ENCODE measurements around the gene SIDT1. TPM values are rescaled to one million over a fixed set of nuclear protein-coding genes. Genes with fewer than 3 reads are reported as not detected.
"Not testable (repeated sequence)": the region's sequence is repeated elsewhere in the genome, so short reads cannot be mapped to it uniquely, and the experiment has no call there.

SIDT1 gene
- total RNA-seq, 1 experiment from 2014 or later: 0.22 TPM

DNA sequence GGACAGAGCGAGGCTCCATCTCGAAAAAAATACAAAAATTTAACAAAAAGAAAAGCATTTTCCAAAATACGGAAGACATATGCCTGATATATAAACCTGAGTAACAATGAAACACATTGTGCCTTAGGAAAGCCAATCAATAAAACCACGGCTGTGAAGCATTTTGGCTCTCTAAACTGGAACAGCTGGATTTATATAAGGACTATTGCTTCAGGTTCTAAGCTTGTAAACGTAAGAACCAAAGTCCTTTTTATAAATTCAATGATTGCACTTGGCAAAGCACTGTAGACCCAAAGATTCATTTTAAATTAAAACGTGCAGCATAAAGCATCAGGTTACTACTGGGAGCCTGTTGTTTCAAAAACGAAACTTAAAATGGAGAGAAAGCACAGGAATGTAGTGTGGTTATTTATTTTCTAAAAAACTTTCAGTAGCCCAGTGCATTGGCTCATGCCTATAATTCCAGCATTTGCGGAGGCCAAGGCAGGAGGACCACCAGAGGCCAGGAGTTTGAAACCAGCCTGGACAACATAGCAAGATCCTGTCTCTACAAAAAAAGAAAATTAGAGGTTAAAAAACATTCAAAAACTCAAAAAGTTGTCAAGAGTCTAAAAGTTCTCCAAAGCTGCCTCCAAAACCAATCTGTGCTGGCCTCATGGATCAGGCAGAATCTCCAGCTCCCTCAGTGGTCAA is 102.6 kb downstream of the SIDT1 start:
- 0 out of 2 replicates have a peak, but pooled peaks cover 3% of the 10 kb centered on the region for H3K4me1 Mint-ChIP-seq
- ChIA-PET CTCF (no interaction called here), POLR2A (no interaction called here)
- H3K4me3 Mint-ChIP-seq: no peak overlapping the region
- H3K36me3 Mint-ChIP-seq: no peaks in the 10 kb centered on the region
- no peak for DNase-seq (ENCODE audit: low spot score)
- H3K9me3 Mint-ChIP-seq: no peaks in the 10 kb centered on the region
- no peak for ATAC-seq
- H3K27me3 Mint-ChIP-seq (ENCODE audit: low read depth): no peaks in the 10 kb centered on the region
- no peak overlapping the region for H3K27ac Mint-ChIP-seq
- no peak for TF ChIP-seq E2F5 (CRISPR knock-in tag; IDR thresholded peaks at IDR 0.05)
- TF ChIP-seq NFYB (CRISPR knock-in tag; conservative IDR thresholded peaks at IDR 0.05; ENCODE audit: low read depth): no peak
- TF ChIP-seq, protein P1, sequence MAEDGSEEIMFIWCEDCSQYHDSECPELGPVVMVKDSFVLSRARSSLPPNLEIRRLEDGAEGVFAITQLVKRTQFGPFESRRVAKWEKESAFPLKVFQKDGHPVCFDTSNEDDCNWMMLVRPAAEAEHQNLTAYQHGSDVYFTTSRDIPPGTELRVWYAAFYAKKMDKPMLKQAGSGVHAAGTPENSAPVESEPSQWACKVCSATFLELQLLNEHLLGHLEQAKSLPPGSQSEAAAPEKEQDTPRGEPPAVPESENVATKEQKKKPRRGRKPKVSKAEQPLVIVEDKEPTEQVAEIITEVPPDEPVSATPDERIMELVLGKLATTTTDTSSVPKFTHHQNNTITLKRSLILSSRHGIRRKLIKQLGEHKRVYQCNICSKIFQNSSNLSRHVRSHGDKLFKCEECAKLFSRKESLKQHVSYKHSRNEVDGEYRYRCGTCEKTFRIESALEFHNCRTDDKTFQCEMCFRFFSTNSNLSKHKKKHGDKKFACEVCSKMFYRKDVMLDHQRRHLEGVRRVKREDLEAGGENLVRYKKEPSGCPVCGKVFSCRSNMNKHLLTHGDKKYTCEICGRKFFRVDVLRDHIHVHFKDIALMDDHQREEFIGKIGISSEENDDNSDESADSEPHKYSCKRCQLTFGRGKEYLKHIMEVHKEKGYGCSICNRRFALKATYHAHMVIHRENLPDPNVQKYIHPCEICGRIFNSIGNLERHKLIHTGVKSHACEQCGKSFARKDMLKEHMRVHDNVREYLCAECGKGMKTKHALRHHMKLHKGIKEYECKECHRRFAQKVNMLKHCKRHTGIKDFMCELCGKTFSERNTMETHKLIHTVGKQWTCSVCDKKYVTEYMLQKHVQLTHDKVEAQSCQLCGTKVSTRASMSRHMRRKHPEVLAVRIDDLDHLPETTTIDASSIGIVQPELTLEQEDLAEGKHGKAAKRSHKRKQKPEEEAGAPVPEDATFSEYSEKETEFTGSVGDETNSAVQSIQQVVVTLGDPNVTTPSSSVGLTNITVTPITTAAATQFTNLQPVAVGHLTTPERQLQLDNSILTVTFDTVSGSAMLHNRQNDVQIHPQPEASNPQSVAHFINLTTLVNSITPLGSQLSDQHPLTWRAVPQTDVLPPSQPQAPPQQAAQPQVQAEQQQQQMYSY (CRISPR knock-in tag; IDR thresholded peaks at IDR 0.05): no peak
- no peak for TF ChIP-seq ZNF416 (CRISPR knock-in tag; IDR thresholded peaks at IDR 0.05)
- TF ChIP-seq, protein P2, sequence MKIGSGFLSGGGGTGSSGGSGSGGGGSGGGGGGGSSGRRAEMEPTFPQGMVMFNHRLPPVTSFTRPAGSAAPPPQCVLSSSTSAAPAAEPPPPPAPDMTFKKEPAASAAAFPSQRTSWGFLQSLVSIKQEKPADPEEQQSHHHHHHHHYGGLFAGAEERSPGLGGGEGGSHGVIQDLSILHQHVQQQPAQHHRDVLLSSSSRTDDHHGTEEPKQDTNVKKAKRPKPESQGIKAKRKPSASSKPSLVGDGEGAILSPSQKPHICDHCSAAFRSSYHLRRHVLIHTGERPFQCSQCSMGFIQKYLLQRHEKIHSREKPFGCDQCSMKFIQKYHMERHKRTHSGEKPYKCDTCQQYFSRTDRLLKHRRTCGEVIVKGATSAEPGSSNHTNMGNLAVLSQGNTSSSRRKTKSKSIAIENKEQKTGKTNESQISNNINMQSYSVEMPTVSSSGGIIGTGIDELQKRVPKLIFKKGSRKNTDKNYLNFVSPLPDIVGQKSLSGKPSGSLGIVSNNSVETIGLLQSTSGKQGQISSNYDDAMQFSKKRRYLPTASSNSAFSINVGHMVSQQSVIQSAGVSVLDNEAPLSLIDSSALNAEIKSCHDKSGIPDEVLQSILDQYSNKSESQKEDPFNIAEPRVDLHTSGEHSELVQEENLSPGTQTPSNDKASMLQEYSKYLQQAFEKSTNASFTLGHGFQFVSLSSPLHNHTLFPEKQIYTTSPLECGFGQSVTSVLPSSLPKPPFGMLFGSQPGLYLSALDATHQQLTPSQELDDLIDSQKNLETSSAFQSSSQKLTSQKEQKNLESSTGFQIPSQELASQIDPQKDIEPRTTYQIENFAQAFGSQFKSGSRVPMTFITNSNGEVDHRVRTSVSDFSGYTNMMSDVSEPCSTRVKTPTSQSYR (CRISPR knock-in tag; IDR thresholded peaks at IDR 0.05): no peak
- no peak for TF ChIP-seq CREB1 (CRISPR knock-in tag; IDR thresholded peaks at IDR 0.05)
- no peak for TF ChIP-seq FOXK1 (CRISPR knock-in tag; IDR thresholded peaks at IDR 0.05)

GRCh38 chr3:113636034-113636433 is 103.7 kb downstream of the SIDT1 start:
- DNase-seq (ENCODE audit: low spot score); H3K4me1 Mint-ChIP-seq; H3K9me3 Mint-ChIP-seq; H3K36me3 Mint-ChIP-seq; H3K27me3 Mint-ChIP-seq (ENCODE audit: low read depth); H3K27ac Mint-ChIP-seq; POLR2A ChIA-PET; H3K4me3 Mint-ChIP-seq; ATAC-seq: not testable (repeated sequence)
- CTCF ChIA-PET: interaction anchor here (0.9 kb wide), 1 partner anchor 32 kb away, joined by 3 read pairs; no protein-coding TSS in a partner anchor

GRCh38 chr3:113637756-113638155 is 105.4 kb downstream of the SIDT1 start:
- Mint-ChIP-seq H3K27me3 (ENCODE audit: low read depth) (no peaks in the 10 kb centered on the region), H3K9me3 (peaks cover 5% of the 10 kb centered on the region), H3K36me3 (no peaks in the 10 kb centered on the region), H3K27ac (no peak overlapping the region), H3K4me1 (no peaks in the 10 kb centered on the region), H3K4me3 (no peak overlapping the region)
- ATAC-seq: no peak
- DNase-seq (ENCODE audit: low spot score): no peak
- POLR2A ChIA-PET: no interaction called here
- CTCF ChIA-PET: no interaction called here
- TF ChIP-seq ZNF232 (CRISPR knock-in tag; IDR thresholded peaks at IDR 0.05) (no peak), ZNF396 (CRISPR knock-in tag; IDR thresholded peaks at IDR 0.05; ENCODE audit: borderline replicate concordance) (no peak), FOXJ3 (CRISPR knock-in tag; IDR thresholded peaks at IDR 0.05; ENCODE audit: borderline replicate concordance) (no peak), NR1H2 (CRISPR knock-in tag; IDR thresholded peaks at IDR 0.05) (no peak), GRHL2 (CRISPR knock-in tag; IDR thresholded peaks at IDR 0.05; ENCODE audit: insufficient replicate concordance, severe bottlenecking) (no peak), CREM (CRISPR knock-in tag; IDR thresholded peaks at IDR 0.05) (no peak), ZNF138 (CRISPR knock-in tag; conservative IDR thresholded peaks at IDR 0.05) (no peak), JAZF1 (CRISPR knock-in tag; IDR thresholded peaks at IDR 0.05) (no peak), NFATC4 (CRISPR knock-in tag; IDR thresholded peaks at IDR 0.05) (no peak)
- TF ChIP-seq, protein P3, sequence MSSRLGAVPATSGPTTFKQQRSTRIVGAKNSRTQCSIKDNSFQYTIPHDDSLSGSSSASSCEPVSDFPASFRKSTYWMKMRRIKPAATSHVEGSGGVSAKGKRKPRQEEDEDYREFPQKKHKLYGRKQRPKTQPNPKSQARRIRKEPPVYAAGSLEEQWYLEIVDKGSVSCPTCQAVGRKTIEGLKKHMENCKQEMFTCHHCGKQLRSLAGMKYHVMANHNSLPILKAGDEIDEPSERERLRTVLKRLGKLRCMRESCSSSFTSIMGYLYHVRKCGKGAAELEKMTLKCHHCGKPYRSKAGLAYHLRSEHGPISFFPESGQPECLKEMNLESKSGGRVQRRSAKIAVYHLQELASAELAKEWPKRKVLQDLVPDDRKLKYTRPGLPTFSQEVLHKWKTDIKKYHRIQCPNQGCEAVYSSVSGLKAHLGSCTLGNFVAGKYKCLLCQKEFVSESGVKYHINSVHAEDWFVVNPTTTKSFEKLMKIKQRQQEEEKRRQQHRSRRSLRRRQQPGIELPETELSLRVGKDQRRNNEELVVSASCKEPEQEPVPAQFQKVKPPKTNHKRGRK (CRISPR knock-in tag; IDR thresholded peaks at IDR 0.05; ENCODE audit: borderline replicate concordance): no peak
- TF ChIP-seq, protein P4, sequence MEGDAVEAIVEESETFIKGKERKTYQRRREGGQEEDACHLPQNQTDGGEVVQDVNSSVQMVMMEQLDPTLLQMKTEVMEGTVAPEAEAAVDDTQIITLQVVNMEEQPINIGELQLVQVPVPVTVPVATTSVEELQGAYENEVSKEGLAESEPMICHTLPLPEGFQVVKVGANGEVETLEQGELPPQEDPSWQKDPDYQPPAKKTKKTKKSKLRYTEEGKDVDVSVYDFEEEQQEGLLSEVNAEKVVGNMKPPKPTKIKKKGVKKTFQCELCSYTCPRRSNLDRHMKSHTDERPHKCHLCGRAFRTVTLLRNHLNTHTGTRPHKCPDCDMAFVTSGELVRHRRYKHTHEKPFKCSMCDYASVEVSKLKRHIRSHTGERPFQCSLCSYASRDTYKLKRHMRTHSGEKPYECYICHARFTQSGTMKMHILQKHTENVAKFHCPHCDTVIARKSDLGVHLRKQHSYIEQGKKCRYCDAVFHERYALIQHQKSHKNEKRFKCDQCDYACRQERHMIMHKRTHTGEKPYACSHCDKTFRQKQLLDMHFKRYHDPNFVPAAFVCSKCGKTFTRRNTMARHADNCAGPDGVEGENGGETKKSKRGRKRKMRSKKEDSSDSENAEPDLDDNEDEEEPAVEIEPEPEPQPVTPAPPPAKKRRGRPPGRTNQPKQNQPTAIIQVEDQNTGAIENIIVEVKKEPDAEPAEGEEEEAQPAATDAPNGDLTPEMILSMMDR (IDR thresholded peaks at IDR 0.05): no peak
